Cardiac muscle cell (in vitro differentiated cells and primary cell): ENCODE data around the gene BBS9. TPM values are rescaled to one million over a fixed set of nuclear protein-coding genes. Genes with fewer than 3 reads are reported as not detected.
A peak's percentile ranks its signal among the peaks of the same experiment; 100 is the strongest.
"Not testable (repeated sequence)": the region's sequence is repeated elsewhere in the genome, so short reads cannot be mapped to it uniquely, and the experiment has no call there.

Experiments
- DNase-seq, 2 donors: peaks; one replicate each; pipeline versions ENCODE4 v3.0.0 to v3.0.0-alpha.2; 2010 to 2017; ENCODE audit warnings: low read depth in 1 of 2, low spot score in 1 of 2
- H3K27ac ChIP-seq: fragments of 200-600 bp; sonication (generic); 2 replicates; pipeline ENCODE4 v1.5.1; 2016
- H3K27me3 ChIP-seq: fragments of 200-600 bp; sonication (generic); 2 replicates; pipeline ENCODE4 v1.6.0; 2016; ENCODE audit warnings: control low read depth
- H3K36me3 ChIP-seq: fragments of 200-600 bp; sonication (generic); 2 replicates; pipeline ENCODE4 v1.5.1; 2016; ENCODE audit warnings: control low read depth
- H3K4me1 ChIP-seq: fragments of 200-600 bp; sonication (generic); 2 replicates; pipeline ENCODE4 v1.8.1; 2017; ENCODE audit warnings: low read depth, mild to moderate bottlenecking, mixed run types
- H3K4me3 ChIP-seq: fragments of 200-600 bp; sonication (generic); 2 replicates; pipeline ENCODE4 v1.5.1; 2016; ENCODE audit warnings: mild to moderate bottlenecking
- H3K9me3 ChIP-seq: fragments of 200-600 bp; sonication (generic); 2 replicates; pipeline ENCODE4 v1.5.1; 2017; ENCODE audit warnings: low read depth, mild to moderate bottlenecking, control low read depth
- polyA plus RNA-seq: library from polyadenylated mRNA; unstranded; fragments of >200 nt; fragmentation: Nextera tagmentation; extraction: Ambion mirVana; gene quantifications from 2 replicates; pipeline ENCODE4 v1.2.1, GENCODE V29; 2016
- total RNA-seq: library from RNA; depleted of rRNA; stranded (reverse); fragments of >200 nt; gene quantifications from 2 replicates; pipeline ENCODE4 v1.2.3, GENCODE V29; 2016
- TF ChIP-seq, protein P1 (sequence below): IDR thresholded peaks from 2 replicates; pipeline ENCODE4 v1.5.1; 2012; ENCODE audit warnings: low read depth, mild to moderate bottlenecking, low read length

BBS9 gene
- total and polyA plus RNA-seq, 2 experiments from 2014 or later: 9.8 to 13.2 TPM

- no peak overlapping the region for H3K4me3 ChIP-seq
- H3K4me1 ChIP-seq: no peaks in the 10 kb centered on the region
- TF ChIP-seq, protein P1, sequence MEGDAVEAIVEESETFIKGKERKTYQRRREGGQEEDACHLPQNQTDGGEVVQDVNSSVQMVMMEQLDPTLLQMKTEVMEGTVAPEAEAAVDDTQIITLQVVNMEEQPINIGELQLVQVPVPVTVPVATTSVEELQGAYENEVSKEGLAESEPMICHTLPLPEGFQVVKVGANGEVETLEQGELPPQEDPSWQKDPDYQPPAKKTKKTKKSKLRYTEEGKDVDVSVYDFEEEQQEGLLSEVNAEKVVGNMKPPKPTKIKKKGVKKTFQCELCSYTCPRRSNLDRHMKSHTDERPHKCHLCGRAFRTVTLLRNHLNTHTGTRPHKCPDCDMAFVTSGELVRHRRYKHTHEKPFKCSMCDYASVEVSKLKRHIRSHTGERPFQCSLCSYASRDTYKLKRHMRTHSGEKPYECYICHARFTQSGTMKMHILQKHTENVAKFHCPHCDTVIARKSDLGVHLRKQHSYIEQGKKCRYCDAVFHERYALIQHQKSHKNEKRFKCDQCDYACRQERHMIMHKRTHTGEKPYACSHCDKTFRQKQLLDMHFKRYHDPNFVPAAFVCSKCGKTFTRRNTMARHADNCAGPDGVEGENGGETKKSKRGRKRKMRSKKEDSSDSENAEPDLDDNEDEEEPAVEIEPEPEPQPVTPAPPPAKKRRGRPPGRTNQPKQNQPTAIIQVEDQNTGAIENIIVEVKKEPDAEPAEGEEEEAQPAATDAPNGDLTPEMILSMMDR: no peak
- no peak overlapping the region for H3K27ac ChIP-seq
- H3K27me3 ChIP-seq: no peaks in the 10 kb centered on the region
- peak in 1 of 2 donors; percentile 47 for DNase-seq
- H3K36me3 ChIP-seq: no peaks in the 10 kb centered on the region
- H3K9me3 ChIP-seq: no peaks in the 10 kb centered on the region
Observed at GRCh38 chr7:33258491-33258951, 129.2 kb downstream of the BBS9 start.

DNA sequence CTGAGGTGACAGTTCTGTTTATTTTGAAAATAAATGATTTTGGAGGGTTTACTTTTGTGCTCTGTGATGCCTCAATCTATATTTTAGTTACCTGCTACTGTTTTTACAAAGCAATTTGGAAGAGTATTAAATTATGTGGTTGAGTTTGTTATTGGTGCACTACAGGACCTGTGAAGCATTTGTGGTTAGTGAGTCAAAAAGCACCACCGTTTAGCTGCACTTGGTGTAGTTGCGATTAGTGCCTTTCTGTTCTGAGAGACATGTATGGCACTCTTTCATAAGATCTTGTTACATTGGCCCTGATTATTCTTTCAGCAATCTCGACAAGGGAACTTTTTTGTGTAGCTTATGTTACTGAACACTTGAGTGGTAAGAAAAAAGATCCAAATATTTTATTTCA, 132.2 kb downstream of the BBS9 start:
- DNase-seq: no peak
- TF ChIP-seq, protein P1: no peak
- H3K4me3 ChIP-seq: no peak overlapping the region
- H3K9me3 ChIP-seq: no peaks in the 10 kb centered on the region
- no peak overlapping the region for H3K27ac ChIP-seq
- no peaks in the 10 kb centered on the region for H3K4me1 ChIP-seq
- no peaks in the 10 kb centered on the region for H3K36me3 ChIP-seq
- no peaks in the 10 kb centered on the region for H3K27me3 ChIP-seq

GRCh38 chr7:33262476-33262875, 133.1 kb downstream of the BBS9 start:
- Histone ChIP-seq H3K4me3 (no peak overlapping the region), H3K9me3 (no peaks in the 10 kb centered on the region), H3K27me3 (no peaks in the 10 kb centered on the region), H3K27ac (no peak overlapping the region), H3K4me1 (no peaks in the 10 kb centered on the region), H3K36me3 (no peaks in the 10 kb centered on the region)
- DNase-seq: no peak
- TF ChIP-seq, protein P1: no peak

GRCh38 chr7:33271839-33272371, 142.5 kb downstream of the BBS9 start:
- H3K36me3 ChIP-seq, DNase-seq, H3K4me3 ChIP-seq, H3K27ac ChIP-seq, H3K9me3 ChIP-seq, H3K27me3 ChIP-seq, H3K4me1 ChIP-seq: not testable (repeated sequence)

- H3K36me3 ChIP-seq: no peaks in the 10 kb centered on the region
- no peaks in the 10 kb centered on the region for H3K27me3 ChIP-seq
- TF ChIP-seq, protein P1: no peak
- no peak for DNase-seq
- no peak overlapping the region for H3K27ac ChIP-seq
- H3K4me3 ChIP-seq: no peak overlapping the region
- no peaks in the 10 kb centered on the region for H3K9me3 ChIP-seq
- no peaks in the 10 kb centered on the region for H3K4me1 ChIP-seq
Observed at GRCh38 chr7:33273356-33273755, 144.0 kb downstream of the BBS9 start.

DNA sequence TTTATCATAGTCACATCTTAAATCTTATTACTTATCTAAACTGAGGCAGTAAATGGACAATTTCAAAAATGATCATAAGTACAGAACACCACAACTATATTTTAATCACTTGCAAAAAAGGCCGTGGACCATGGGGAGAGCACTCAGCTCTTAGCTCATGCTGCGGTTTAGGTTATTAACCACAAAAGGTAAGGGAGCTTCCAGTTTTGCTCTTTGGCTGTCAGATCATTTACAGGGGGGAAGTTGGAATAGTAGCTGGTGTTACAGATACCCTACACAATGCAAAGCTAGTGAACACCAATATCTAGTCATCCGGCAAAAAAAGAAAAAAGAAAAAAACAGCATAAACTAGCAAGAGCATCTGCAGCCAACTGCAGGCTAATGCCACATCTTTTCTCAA, 147.0 kb downstream of the BBS9 start:
- H3K36me3 ChIP-seq: no peaks in the 10 kb centered on the region
- H3K4me1 ChIP-seq: no peaks in the 10 kb centered on the region
- H3K4me3 ChIP-seq: no peak overlapping the region
- no peaks in the 10 kb centered on the region for H3K9me3 ChIP-seq
- no peaks in the 10 kb centered on the region for H3K27me3 ChIP-seq
- TF ChIP-seq, protein P1: no peak
- DNase-seq: no peak
- H3K27ac ChIP-seq: no peak overlapping the region
